GM12892 (cell line): ENCODE results near the gene CATSPERE.

Experiments
- POLR2A ChIP-seq: IDR thresholded peaks from 2 replicates; pipeline ENCODE4 v1.6.1; 2011; ENCODE audit warnings: low read depth, low read length, control low read depth
- POLR2AphosphoS5 ChIP-seq: IDR thresholded peaks from 2 replicates; pipeline ENCODE4 v1.6.1; 2011; ENCODE audit warnings: low read depth, low read length, control low read depth

DNA sequence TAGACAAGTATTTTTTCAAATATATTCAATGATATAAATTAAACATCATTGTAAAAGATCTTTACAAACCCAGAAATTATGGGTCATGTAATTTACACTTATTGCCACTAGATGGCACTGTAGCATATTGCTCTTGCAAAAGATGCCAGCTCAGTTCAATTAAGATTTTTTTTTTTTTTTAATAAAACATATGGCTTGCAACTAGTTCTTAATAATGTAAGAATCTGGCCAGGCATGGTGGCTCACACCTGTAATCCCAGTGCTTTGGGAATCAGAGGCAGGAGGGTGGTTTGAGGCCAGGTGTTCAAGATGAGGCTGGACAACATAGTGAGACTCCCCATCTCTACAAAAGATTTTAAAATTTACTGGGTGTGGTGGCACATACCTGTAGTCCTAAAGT is 142.4 kb downstream of the CATSPERE start:
- TF ChIP-seq POLR2AphosphoS5 = no peak
- TF ChIP-seq POLR2A = no peak
